HepG2 (cell line): Measurements from ENCODE around the gene SERPINB1. TPM values are rescaled to one million over a fixed set of nuclear protein-coding genes. Genes with fewer than 3 reads are reported as not detected.

ENCODE experiments used
- ARNT ChIP-seq: fragments of 450-650 bp; IDR thresholded peaks from 2 replicates; pipeline ENCODE4 v1.6.1; 2017
- CC2D1A ChIP-seq: sonication (generic); formaldehyde crosslinking; IDR thresholded peaks from 2 replicates; pipeline ENCODE4 v1.8.1; 2023; ENCODE audit warnings: mild to moderate bottlenecking, missing genetic modification reagents
- CENPT ChIP-seq: sonication (generic); formaldehyde crosslinking; IDR thresholded peaks from 2 replicates; pipeline ENCODE4 v1.8.0; 2022; ENCODE audit warnings: low read depth, mild to moderate bottlenecking, moderate library complexity, missing genetic modification reagents
- CREM ChIP-seq, 2 experiments: sonication (generic) in 1 of 2; formaldehyde crosslinking in 1 of 2; IDR thresholded peaks; 2 replicates each; pipeline versions ENCODE4 v1.4.0 to v1.6.1; 2016 to 2020; ENCODE audit warnings: antibody characterized with exemption in 1 of 2, mild to moderate bottlenecking in 1 of 2, missing genetic modification reagents in 1 of 2
- DR1 ChIP-seq: sonication (generic); formaldehyde crosslinking; IDR thresholded peaks from 2 replicates; pipeline ENCODE4 v1.8.0; 2021; ENCODE audit warnings: mild to moderate bottlenecking, missing genetic modification reagents, inconsistent platforms
- GATA4 ChIP-seq: sonication (generic); IDR thresholded peaks from 2 replicates; pipeline ENCODE4 v1.6.1; 2016; ENCODE audit warnings: antibody characterized with exemption, low read depth, borderline replicate concordance
- GATAD2A ChIP-seq: IDR thresholded peaks from 2 replicates; pipeline ENCODE4 v1.6.1; 2016
- KMT2A ChIP-seq: sonication (generic); formaldehyde crosslinking; IDR thresholded peaks from 2 replicates; pipeline ENCODE4 v1.4.0; 2020; ENCODE audit warnings: missing genetic modification reagents
- MATR3 ChIP-seq: sonication (generic); formaldehyde crosslinking; IDR thresholded peaks from 2 replicates; pipeline ENCODE4 v1.4.0; 2020; ENCODE audit warnings: missing genetic modification reagents
- MEF2D ChIP-seq: sonication (generic); formaldehyde crosslinking; IDR thresholded peaks from 2 replicates; pipeline ENCODE4 v1.5.1; 2020; ENCODE audit warnings: mild to moderate bottlenecking, missing genetic modification reagents
- MIER2 ChIP-seq: IDR thresholded peaks from 2 replicates; pipeline ENCODE4 v1.6.1; 2016; ENCODE audit warnings: missing biosample characterization, missing genetic modification reagents
- MYNN ChIP-seq: sonication (generic); formaldehyde crosslinking; IDR thresholded peaks from 2 replicates; pipeline ENCODE4 v1.4.0; 2020; ENCODE audit warnings: mild to moderate bottlenecking, low read depth, missing genetic modification reagents
- PITX1 ChIP-seq: sonication (generic); formaldehyde crosslinking; IDR thresholded peaks from 2 replicates; pipeline ENCODE4 v1.5.1; 2020; ENCODE audit warnings: mild to moderate bottlenecking, missing genetic modification reagents
- RFX1 ChIP-seq: fragments of 450-650 bp; IDR thresholded peaks from 2 replicates; pipeline ENCODE4 v1.6.1; 2017
- SMARCE1 ChIP-seq: fragments of 450-650 bp; IDR thresholded peaks from 2 replicates; pipeline ENCODE4 v1.6.1; 2017; ENCODE audit warnings: borderline replicate concordance
- TBP ChIP-seq: sonication (generic); formaldehyde crosslinking; IDR thresholded peaks from 2 replicates; pipeline ENCODE4 v1.5.0; 2020; ENCODE audit warnings: missing genetic modification reagents
- ZFP36L1 ChIP-seq: sonication (generic); formaldehyde crosslinking; IDR thresholded peaks from 2 replicates; pipeline ENCODE4 v1.8.0; 2022; ENCODE audit warnings: mild to moderate bottlenecking, missing genetic modification reagents, moderate library complexity
- ZFP62 ChIP-seq: sonication (generic); formaldehyde crosslinking; IDR thresholded peaks from 2 replicates; pipeline ENCODE4 v1.4.0; 2020; ENCODE audit warnings: missing genetic modification reagents
- ZNF546 ChIP-seq: sonication (generic); formaldehyde crosslinking; conservative IDR thresholded peaks from 2 replicates; pipeline ENCODE4 v1.8.1; 2023; ENCODE audit warnings: mild to moderate bottlenecking, missing genetic modification reagents
- ZNF550 ChIP-seq: sonication (generic); formaldehyde crosslinking; IDR thresholded peaks from 2 replicates; pipeline ENCODE4 v1.4.0; 2020; ENCODE audit warnings: mild to moderate bottlenecking, missing genetic modification reagents, borderline replicate concordance
- ZNF577 ChIP-seq: sonication (generic); formaldehyde crosslinking; IDR thresholded peaks from 2 replicates; pipeline ENCODE4 v1.4.0; 2020; ENCODE audit warnings: mild to moderate bottlenecking, low read depth, missing genetic modification reagents, borderline replicate concordance
- ZNF766 ChIP-seq: sonication (generic); formaldehyde crosslinking; IDR thresholded peaks from 2 replicates; pipeline ENCODE4 v1.5.0; 2020; ENCODE audit warnings: missing genetic modification reagents, borderline replicate concordance
- ZNF781 ChIP-seq: sonication (generic); formaldehyde crosslinking; IDR thresholded peaks from 2 replicates; pipeline ENCODE4 v1.5.1; 2020; ENCODE audit warnings: borderline replicate concordance, mild to moderate bottlenecking, missing genetic modification reagents; ENCODE audit errors: not compliant biosample characterization
- polyA plus RNA-seq, 8 experiments: library from polyadenylated mRNA; depleted of rRNA in 3 of 8; stranded (reverse) in 7 of 8; unstranded in 1 of 8; fragments of >200 nt; fragmentation: Illumina TruSeq in 4 of 8; extraction: Trizol in 4 of 8; gene quantifications; 2 replicates each; pipeline versions ENCODE4 v1.2.1 to v1.2.3, GENCODE V29; 2011 to 2016; ENCODE audit warnings: low read depth in 4 of 8, missing spikeins in 1 of 8, mixed read lengths in 1 of 8; ENCODE audit not compliant: insufficient read depth in 1 of 8
- total RNA-seq, 5 experiments: library from RNA; depleted of rRNA; stranded (reverse); fragments of >200 nt; fragmentation: Illumina TruSeq; extraction: Trizol; gene quantifications; 2 replicates each; pipeline ENCODE4 v1.2.3, GENCODE V29; 2016; ENCODE audit warnings: low read depth in 1 of 5
- TF ChIP-seq, protein P1 (sequence below): sonication (generic); formaldehyde crosslinking; IDR thresholded peaks from 2 replicates; pipeline ENCODE4 v1.5.1; 2020; ENCODE audit warnings: mild to moderate bottlenecking, moderate library complexity, missing genetic modification reagents
- TF ChIP-seq, protein P2 (sequence below): sonication (generic); formaldehyde crosslinking; IDR thresholded peaks from 2 replicates; pipeline ENCODE4 v1.4.0; 2020; ENCODE audit warnings: missing genetic modification reagents

Gene SERPINB1
- total and polyA plus RNA-seq, 2 of the 13 experiments (the other 11 are each of a cell fraction or from before 2014, with no cell fraction given), result 41.4 to 60.5 TPM

DNA sequence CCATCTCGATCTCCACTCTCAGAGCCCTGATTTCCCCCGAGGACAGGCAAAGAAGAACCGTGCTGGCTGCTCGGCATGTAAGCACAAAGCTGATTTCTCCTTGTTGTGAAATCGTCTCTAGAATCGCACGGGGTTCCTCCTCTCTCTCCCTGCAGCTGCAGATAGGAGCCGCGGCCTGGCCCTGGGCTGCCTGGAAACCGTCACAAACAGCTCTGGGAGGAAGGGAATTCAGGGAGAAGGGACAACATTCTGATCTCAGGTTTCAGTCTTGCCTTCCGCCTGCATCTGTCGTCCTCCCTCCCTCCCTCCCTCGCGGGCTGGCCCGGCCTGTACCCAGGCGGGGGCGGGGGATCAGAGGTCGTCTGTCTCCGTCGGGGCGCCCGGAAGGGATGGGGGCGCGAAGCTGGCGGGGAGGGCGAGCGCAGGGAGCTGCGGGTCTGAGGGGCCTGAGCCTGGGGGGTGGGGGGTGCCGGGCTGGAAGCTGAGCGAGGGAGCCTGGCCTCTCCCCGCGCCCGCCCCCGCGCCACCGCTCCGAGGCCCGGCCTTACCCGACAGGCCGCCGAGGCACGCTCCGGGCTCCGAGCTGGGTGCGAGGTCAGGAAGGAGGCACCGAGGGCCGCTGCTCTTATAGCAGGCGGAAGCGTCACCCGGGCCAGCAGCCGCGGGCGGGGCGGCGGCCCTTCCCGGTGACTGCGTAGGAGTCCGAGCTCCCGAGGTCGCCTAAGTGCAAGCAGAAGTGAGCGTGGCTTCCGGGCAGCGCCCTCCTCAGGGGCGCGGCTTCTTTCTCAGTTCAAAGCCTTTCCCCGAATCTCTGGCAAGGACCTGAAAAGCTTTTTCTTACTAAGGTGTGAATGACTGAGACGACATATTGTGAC, at the start of gene SERPINB1 (continued):
- TF ChIP-seq CENPT (0 out of 2 replicates have a peak, but pooled peaks have one; percentile 9), ARNT (no peak), ZFP36L1 (peak; percentile 49; the same call in 1 of the 2 replicates), ZNF766 (CRISPR knock-in tag) (peak; percentile 96), MYNN (CRISPR knock-in tag) (no peak), GATA4 (no peak; the same call in 1 of the 2 replicates), MATR3 (CRISPR knock-in tag) (no peak), TBP (CRISPR knock-in tag) (no peak), CREM (IDR thresholded peaks at IDR 0.05) (peak; percentile 54), CREM (CRISPR knock-in tag; IDR thresholded peaks at IDR 0.05) (no peak), ZNF546 (CRISPR knock-in tag) (peak; percentile 94), PITX1 (CRISPR knock-in tag) (peak; percentile 82), GATAD2A (peak; percentile 83), RFX1 (no peak), KMT2A (CRISPR knock-in tag) (peak; percentile 69; the same call in 1 of the 2 replicates), MEF2D (CRISPR knock-in tag) (peak; percentile 69; the same call in 1 of the 2 replicates), ZNF781 (CRISPR knock-in tag) (peak; percentile 78), ZNF577 (peak; percentile 65; the same call in 1 of the 2 replicates), ZNF550 (CRISPR knock-in tag) (no peak), MIER2 (CRISPR knock-in tag) (peak; percentile 80; the same call in 1 of the 2 replicates), DR1 (peak; percentile 81; the same call in 1 of the 2 replicates), CC2D1A (CRISPR knock-in tag) (no peak), SMARCE1 (no peak), ZFP62 (CRISPR knock-in tag) (no peak)
- TF ChIP-seq, protein P1, sequence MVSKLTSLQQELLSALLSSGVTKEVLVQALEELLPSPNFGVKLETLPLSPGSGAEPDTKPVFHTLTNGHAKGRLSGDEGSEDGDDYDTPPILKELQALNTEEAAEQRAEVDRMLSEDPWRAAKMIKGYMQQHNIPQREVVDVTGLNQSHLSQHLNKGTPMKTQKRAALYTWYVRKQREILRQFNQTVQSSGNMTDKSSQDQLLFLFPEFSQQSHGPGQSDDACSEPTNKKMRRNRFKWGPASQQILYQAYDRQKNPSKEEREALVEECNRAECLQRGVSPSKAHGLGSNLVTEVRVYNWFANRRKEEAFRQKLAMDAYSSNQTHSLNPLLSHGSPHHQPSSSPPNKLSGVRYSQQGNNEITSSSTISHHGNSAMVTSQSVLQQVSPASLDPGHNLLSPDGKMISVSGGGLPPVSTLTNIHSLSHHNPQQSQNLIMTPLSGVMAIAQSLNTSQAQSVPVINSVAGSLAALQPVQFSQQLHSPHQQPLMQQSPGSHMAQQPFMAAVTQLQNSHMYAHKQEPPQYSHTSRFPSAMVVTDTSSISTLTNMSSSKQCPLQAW (CRISPR knock-in tag), result peak; percentile 85
- TF ChIP-seq, protein P2, sequence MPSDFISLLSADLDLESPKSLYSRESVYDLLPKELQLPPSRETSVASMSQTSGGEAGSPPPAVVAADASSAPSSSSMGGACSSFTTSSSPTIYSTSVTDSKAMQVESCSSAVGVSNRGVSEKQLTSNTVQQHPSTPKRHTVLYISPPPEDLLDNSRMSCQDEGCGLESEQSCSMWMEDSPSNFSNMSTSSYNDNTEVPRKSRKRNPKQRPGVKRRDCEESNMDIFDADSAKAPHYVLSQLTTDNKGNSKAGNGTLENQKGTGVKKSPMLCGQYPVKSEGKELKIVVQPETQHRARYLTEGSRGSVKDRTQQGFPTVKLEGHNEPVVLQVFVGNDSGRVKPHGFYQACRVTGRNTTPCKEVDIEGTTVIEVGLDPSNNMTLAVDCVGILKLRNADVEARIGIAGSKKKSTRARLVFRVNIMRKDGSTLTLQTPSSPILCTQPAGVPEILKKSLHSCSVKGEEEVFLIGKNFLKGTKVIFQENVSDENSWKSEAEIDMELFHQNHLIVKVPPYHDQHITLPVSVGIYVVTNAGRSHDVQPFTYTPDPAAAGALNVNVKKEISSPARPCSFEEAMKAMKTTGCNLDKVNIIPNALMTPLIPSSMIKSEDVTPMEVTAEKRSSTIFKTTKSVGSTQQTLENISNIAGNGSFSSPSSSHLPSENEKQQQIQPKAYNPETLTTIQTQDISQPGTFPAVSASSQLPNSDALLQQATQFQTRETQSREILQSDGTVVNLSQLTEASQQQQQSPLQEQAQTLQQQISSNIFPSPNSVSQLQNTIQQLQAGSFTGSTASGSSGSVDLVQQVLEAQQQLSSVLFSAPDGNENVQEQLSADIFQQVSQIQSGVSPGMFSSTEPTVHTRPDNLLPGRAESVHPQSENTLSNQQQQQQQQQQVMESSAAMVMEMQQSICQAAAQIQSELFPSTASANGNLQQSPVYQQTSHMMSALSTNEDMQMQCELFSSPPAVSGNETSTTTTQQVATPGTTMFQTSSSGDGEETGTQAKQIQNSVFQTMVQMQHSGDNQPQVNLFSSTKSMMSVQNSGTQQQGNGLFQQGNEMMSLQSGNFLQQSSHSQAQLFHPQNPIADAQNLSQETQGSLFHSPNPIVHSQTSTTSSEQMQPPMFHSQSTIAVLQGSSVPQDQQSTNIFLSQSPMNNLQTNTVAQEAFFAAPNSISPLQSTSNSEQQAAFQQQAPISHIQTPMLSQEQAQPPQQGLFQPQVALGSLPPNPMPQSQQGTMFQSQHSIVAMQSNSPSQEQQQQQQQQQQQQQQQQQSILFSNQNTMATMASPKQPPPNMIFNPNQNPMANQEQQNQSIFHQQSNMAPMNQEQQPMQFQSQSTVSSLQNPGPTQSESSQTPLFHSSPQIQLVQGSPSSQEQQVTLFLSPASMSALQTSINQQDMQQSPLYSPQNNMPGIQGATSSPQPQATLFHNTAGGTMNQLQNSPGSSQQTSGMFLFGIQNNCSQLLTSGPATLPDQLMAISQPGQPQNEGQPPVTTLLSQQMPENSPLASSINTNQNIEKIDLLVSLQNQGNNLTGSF (CRISPR knock-in tag), result peak; percentile 42; the same call in 1 of the 2 replicates
